Measurements from ENCODE around the gene RPS6KA3. TPM values are rescaled to one million over a fixed set of nuclear protein-coding genes. Genes with fewer than 3 reads are reported as not detected.

RPS6KA3 gene
- total and polyA plus RNA-seq, 5 donors from 2014 or later: 18.3 to 56.1 (median 23.7) TPM

DNA sequence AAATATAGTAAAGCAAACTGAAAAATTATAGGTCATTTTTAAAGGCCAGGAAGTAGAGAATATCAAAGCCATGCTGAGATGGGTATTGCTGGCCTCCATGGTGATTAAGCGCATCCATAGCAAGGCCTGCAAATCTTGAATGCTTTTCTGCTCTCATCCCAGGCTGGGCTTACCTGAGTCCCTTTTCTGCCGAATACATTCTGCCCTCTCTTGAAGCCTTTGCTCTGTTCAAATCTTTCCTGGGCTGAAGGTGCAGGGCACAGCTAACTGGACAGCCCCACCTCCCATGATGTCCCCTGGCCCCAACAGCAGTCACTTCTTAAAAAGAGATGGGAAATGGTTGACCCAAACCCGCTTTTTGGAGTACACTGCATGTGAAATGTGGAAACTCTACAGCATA lies 115.0 kb downstream of the RPS6KA3 start:
- Histone ChIP-seq H3K4me3 (ENCODE audit: low read depth, low read length) (no peak overlapping the region), H3K4me1 (ENCODE audit: control insufficient read depth, insufficient read depth, low read length, poor library complexity, severe bottlenecking) (no peaks in the 10 kb centered on the region), H3K27ac (ENCODE audit: insufficient read depth, low read length, poor library complexity, severe bottlenecking) (no peak overlapping the region), H3K27me3 (ENCODE audit: control insufficient read depth, insufficient read depth, low read length) (no peaks in the 10 kb centered on the region), H3K9me3 (ENCODE audit: control insufficient read depth in 2 of 2, low read length in 2 of 2) (no peaks in the 10 kb centered on the region), H3K36me3 (ENCODE audit: control insufficient read depth, insufficient read depth, low read length) (peaks cover 52% of the 10 kb centered on the region)
- peaks cover 0 to 6% (median 1%) of the 10 kb centered on the region in 4 donors for H3K4me1 Mint-ChIP-seq
- DNase-seq (no peak), ATAC-seq (ENCODE audit: low read depth in 2 of 2) (no peak)
- peaks cover 18% of the 10 kb centered on the region for H3K36me3 Mint-ChIP-seq
- no peak overlapping the region for H3K27ac Mint-ChIP-seq
- H3K4me3 Mint-ChIP-seq: no peak overlapping the region
- no peaks in the 10 kb centered on the region for H3K9me3 Mint-ChIP-seq
- H3K27me3 Mint-ChIP-seq: no peaks in the 10 kb centered on the region

- Mint-ChIP-seq H3K36me3 (peaks cover 11% of the 10 kb centered on the region), H3K27me3 (no peaks in the 10 kb centered on the region), H3K4me1 (peaks cover 0 to 6% (median 1%) of the 10 kb centered on the region in 4 donors), H3K4me3 (no peak overlapping the region), H3K9me3 (no peaks in the 10 kb centered on the region), H3K27ac (no peak overlapping the region)
- no peak overlapping the region for H3K4me3 ChIP-seq (ENCODE audit: low read depth, low read length)
- H3K36me3 ChIP-seq (ENCODE audit: control insufficient read depth, insufficient read depth, low read length): peaks cover 29% of the 10 kb centered on the region
- no peaks in the 10 kb centered on the region for H3K9me3 ChIP-seq (ENCODE audit: control insufficient read depth in 2 of 2, low read length in 2 of 2)
- ATAC-seq (ENCODE audit: low read depth in 2 of 2) (no peak), DNase-seq (no peak)
- no peak overlapping the region for H3K27ac ChIP-seq (ENCODE audit: insufficient read depth, low read length, poor library complexity, severe bottlenecking)
- H3K27me3 ChIP-seq (ENCODE audit: control insufficient read depth, insufficient read depth, low read length): no peaks in the 10 kb centered on the region
- H3K4me1 ChIP-seq (ENCODE audit: control insufficient read depth, insufficient read depth, low read length, poor library complexity, severe bottlenecking): no peaks in the 10 kb centered on the region
Measured at GRCh38 chrX:20149326-20149725, 117.4 kb downstream of the RPS6KA3 start.

GRCh38 chrX:20147561-20147960 lies 119.1 kb downstream of the RPS6KA3 start:
- no peaks in the 10 kb centered on the region for H3K27me3 Mint-ChIP-seq
- Histone ChIP-seq H3K4me3 (ENCODE audit: low read depth, low read length) (no peak overlapping the region), H3K9me3 (ENCODE audit: control insufficient read depth in 2 of 2, low read length in 2 of 2) (no peaks in the 10 kb centered on the region), H3K27ac (ENCODE audit: insufficient read depth, low read length, poor library complexity, severe bottlenecking) (no peak overlapping the region), H3K27me3 (ENCODE audit: control insufficient read depth, insufficient read depth, low read length) (no peaks in the 10 kb centered on the region), H3K4me1 (ENCODE audit: control insufficient read depth, insufficient read depth, low read length, poor library complexity, severe bottlenecking) (no peaks in the 10 kb centered on the region), H3K36me3 (ENCODE audit: control insufficient read depth, insufficient read depth, low read length) (peaks cover 16% of the 10 kb centered on the region)
- H3K4me3 Mint-ChIP-seq: peak overlapping the region in 1 of 4 donors; percentile 18
- H3K27ac Mint-ChIP-seq: no peak overlapping the region
- H3K36me3 Mint-ChIP-seq: peaks cover 6% of the 10 kb centered on the region
- peaks cover 0 to 6% (median 4%) of the 10 kb centered on the region in 4 donors for H3K4me1 Mint-ChIP-seq
- H3K9me3 Mint-ChIP-seq: no peaks in the 10 kb centered on the region
- ATAC-seq (ENCODE audit: low read depth in 2 of 2) (no peak), DNase-seq (no peak)

DNA sequence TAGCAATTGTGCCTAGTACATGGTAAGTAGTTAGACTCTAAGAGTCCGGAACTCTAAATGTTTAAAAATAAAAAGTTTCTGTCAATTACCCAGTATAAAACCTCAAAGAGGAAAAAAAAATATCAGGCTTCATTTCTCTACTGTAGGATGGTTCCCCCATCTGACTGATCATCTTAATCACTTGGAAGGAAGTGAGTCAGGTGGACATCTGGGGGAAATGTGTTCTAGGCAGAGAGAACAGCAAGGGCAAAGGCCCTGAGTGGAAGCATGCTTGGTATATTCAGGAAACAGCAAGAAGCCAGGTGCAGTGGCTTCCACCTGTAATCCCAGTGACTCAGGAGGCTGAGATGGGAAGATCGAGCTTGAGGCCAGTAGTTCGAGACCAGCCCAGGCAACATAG lies 122.2 kb downstream of the RPS6KA3 start:
- Histone ChIP-seq H3K27ac (ENCODE audit: insufficient read depth, low read length, poor library complexity, severe bottlenecking) (no peak overlapping the region), H3K4me1 (ENCODE audit: control insufficient read depth, insufficient read depth, low read length, poor library complexity, severe bottlenecking) (peaks cover 13% of the 10 kb centered on the region), H3K27me3 (ENCODE audit: control insufficient read depth, insufficient read depth, low read length) (no peaks in the 10 kb centered on the region), H3K9me3 (ENCODE audit: control insufficient read depth in 2 of 2, low read length in 2 of 2) (no peaks in the 10 kb centered on the region), H3K36me3 (ENCODE audit: control insufficient read depth, insufficient read depth, low read length) (no peaks in the 10 kb centered on the region), H3K4me3 (ENCODE audit: low read depth, low read length) (no peak overlapping the region)
- Mint-ChIP-seq H3K27me3 (no peaks in the 10 kb centered on the region), H3K36me3 (no peaks in the 10 kb centered on the region), H3K4me3 (peak overlapping the region in 1 of 4 donors; percentile 15), H3K27ac (no peak overlapping the region), H3K9me3 (no peaks in the 10 kb centered on the region), H3K4me1 (peaks cover 5 to 21% (median 14%) of the 10 kb centered on the region in 4 donors)
- ATAC-seq (ENCODE audit: low read depth in 2 of 2) (no peak), DNase-seq (peak in 1 of 3 donors; percentile 14)

- no peak overlapping the region for H3K27ac ChIP-seq (ENCODE audit: insufficient read depth, low read length, poor library complexity, severe bottlenecking)
- ATAC-seq (ENCODE audit: low read depth in 2 of 2) (no peak), DNase-seq (no peak)
- peaks cover 8% of the 10 kb centered on the region for H3K36me3 Mint-ChIP-seq
- no peaks in the 10 kb centered on the region for H3K27me3 Mint-ChIP-seq
- peaks cover 21% of the 10 kb centered on the region for H3K4me1 ChIP-seq (ENCODE audit: control insufficient read depth, insufficient read depth, low read length, poor library complexity, severe bottlenecking)
- no peaks in the 10 kb centered on the region for H3K27me3 ChIP-seq (ENCODE audit: control insufficient read depth, insufficient read depth, low read length)
- no peaks in the 10 kb centered on the region for H3K9me3 ChIP-seq (ENCODE audit: control insufficient read depth in 2 of 2, low read length in 2 of 2)
- H3K9me3 Mint-ChIP-seq: no peaks in the 10 kb centered on the region
- no peaks in the 10 kb centered on the region for H3K36me3 ChIP-seq (ENCODE audit: control insufficient read depth, insufficient read depth, low read length)
- peak overlapping the region in 1 of 4 donors; percentile 80 for H3K4me3 Mint-ChIP-seq
- peak overlapping the region in 1 of 3 donors; percentile 97 for H3K27ac Mint-ChIP-seq
- peaks cover 8 to 30% (median 19%) of the 10 kb centered on the region in 4 donors for H3K4me1 Mint-ChIP-seq
- no peak overlapping the region for H3K4me3 ChIP-seq (ENCODE audit: low read depth, low read length)
Measured at GRCh38 chrX:20143561-20143960, 123.1 kb downstream of the RPS6KA3 start.

GRCh38 chrX:20143111-20143510 lies 123.6 kb downstream of the RPS6KA3 start:
- Mint-ChIP-seq H3K27ac (peak overlapping the region in 2 of 3 donors; percentile 80 to 97), H3K4me3 (peak overlapping the region in 3 of 4 donors; percentile 76 to 82 (median 80)), H3K4me1 (peaks cover 8 to 32% (median 16%) of the 10 kb centered on the region in 4 donors), H3K9me3 (no peaks in the 10 kb centered on the region), H3K36me3 (peaks cover 8% of the 10 kb centered on the region), H3K27me3 (no peaks in the 10 kb centered on the region)
- no peaks in the 10 kb centered on the region for H3K9me3 ChIP-seq (ENCODE audit: control insufficient read depth in 2 of 2, low read length in 2 of 2)
- H3K27me3 ChIP-seq (ENCODE audit: control insufficient read depth, insufficient read depth, low read length): no peaks in the 10 kb centered on the region
- no peak overlapping the region for H3K27ac ChIP-seq (ENCODE audit: insufficient read depth, low read length, poor library complexity, severe bottlenecking)
- no peak overlapping the region for H3K4me3 ChIP-seq (ENCODE audit: low read depth, low read length)
- no peak for DNase-seq
- H3K4me1 ChIP-seq (ENCODE audit: control insufficient read depth, insufficient read depth, low read length, poor library complexity, severe bottlenecking): peaks cover 21% of the 10 kb centered on the region
- H3K36me3 ChIP-seq (ENCODE audit: control insufficient read depth, insufficient read depth, low read length): peaks cover 2% of the 10 kb centered on the region
- no peak for ATAC-seq (ENCODE audit: low read depth in 2 of 2)

DNA sequence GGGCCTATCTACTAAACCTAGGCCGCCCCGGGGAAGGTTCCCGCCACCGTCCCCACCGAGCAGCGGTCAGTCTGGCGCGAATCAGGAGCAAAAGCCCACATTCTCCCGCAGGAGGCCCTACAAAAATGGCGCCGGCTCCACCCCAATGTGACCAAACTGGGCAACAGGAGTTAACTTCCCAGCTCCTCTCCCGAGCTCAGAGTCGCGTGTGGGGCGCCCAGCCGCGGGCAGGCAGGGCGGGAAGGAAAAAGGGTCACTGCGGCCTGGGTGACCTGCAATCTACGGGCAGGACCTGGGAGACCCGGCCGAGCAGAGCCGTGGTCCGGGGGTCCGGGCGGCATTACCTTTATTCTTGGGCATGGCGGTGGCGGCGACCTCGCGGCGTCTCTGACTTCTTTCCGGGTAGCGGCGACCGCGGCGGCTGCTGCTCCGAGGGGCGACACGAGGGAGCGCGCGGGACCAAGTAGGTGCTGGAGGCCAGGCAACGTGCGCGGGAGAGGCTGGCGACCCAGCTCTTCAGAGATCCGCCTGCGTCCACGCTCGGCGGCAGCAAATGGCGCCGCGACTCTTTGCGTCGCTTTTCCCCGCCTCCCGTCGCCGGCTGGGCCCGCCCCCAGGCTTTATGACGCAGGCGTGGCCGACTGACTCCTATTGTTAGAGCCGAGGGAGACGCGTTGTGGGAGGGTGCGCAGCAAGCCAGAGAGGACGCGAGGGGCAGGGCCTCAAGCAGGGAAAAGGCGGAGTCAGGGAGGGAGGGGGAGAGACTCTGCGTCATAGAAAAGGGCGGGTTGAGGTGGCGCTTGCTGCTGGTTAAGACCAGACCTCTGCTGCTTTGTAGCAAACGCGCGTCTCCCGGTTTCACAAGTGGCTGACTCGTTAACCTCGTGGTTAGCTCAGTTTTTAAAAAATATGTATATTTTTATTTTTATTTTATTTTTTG lies 125.2 kb downstream of the RPS6KA3 start, which contains the start of gene EIF1AX:
Gene EIF1AX (minus strand): TSS at position 558 of the 940 bp plus-strand sequence. CDS start 198 bp downstream, at position 360.
- Mint-ChIP-seq H3K36me3 (peaks cover 13% of the 10 kb centered on the region), H3K4me1 (peaks cover 8 to 41% (median 18%) of the 10 kb centered on the region in 4 donors), H3K4me3 (peak within 1 kb of the TSS; percentile 92 to 94 (median 94)), H3K27me3 (no peaks in the 10 kb centered on the region), H3K27ac (peak within 1 kb of the TSS; percentile 89 to 97 (median 97)), H3K9me3 (no peaks in the 10 kb centered on the region)
- DNase-seq (peak; percentile 93 to 100 (median 100)), ATAC-seq (ENCODE audit: low read depth in 2 of 2) (peak; percentile 99)
- Histone ChIP-seq H3K36me3 (ENCODE audit: control insufficient read depth, insufficient read depth, low read length) (peaks cover 11% of the 10 kb centered on the region), H3K9me3 (ENCODE audit: control insufficient read depth in 2 of 2, low read length in 2 of 2) (no peaks in the 10 kb centered on the region), H3K4me3 (ENCODE audit: low read depth, low read length) (peak within 1 kb of the TSS; percentile 96), H3K4me1 (ENCODE audit: control insufficient read depth, insufficient read depth, low read length, poor library complexity, severe bottlenecking) (peaks cover 21% of the 10 kb centered on the region), H3K27ac (ENCODE audit: insufficient read depth, low read length, poor library complexity, severe bottlenecking) (peak within 1 kb of the TSS; percentile 79), H3K27me3 (ENCODE audit: control insufficient read depth, insufficient read depth, low read length) (no peaks in the 10 kb centered on the region)

Measured in CD4-positive, CD25-positive, alpha-beta regulatory T cell (primary cell).